Colon (tissue), 2 donors: ENCODE measurements around the gene CBLC.

Source experiments
- FAIRE-seq: peaks from 2 replicates; lab custom pipeline; 2012; peaks lifted over from hg19 to GRCh38; lab: Jason Lieb, UNC
- donor health status: control.
- donor health status: control.

Gene CBLC

GRCh38 chr19:44799627-44800346, 22.1 kb downstream of the CBLC start:
- FAIRE-seq, result no peak

- FAIRE-seq, result no peak
Observed at GRCh38 chr19:44800461-44800860, 22.8 kb downstream of the CBLC start.

- FAIRE-seq, result no peak
Observed at GRCh38 chr19:44803442-44804428, 26.0 kb downstream of the CBLC start.

GRCh38 chr19:44806291-44806690, 28.6 kb downstream of the CBLC start:
- FAIRE-seq, result no peak

- no peak for FAIRE-seq
Observed at GRCh38 chr19:44807162-44807561, 29.5 kb downstream of the CBLC start.

- FAIRE-seq, result no peak
Observed at GRCh38 chr19:44807652-44808462, 30.2 kb downstream of the CBLC start.

- no peak for FAIRE-seq
Observed at GRCh38 chr19:44808463-44809371, 31.0 kb downstream of the CBLC start, which contains the start of gene BCAM. BCAM (plus strand) TSS chr19:44809103; CDS start chr19:44809125, 22 bp downstream.

GRCh38 chr19:44809577-44810233, 32.0 kb downstream of the CBLC start:
- no peak for FAIRE-seq

GRCh38 chr19:44810234-44811121, 32.8 kb downstream of the CBLC start:
- FAIRE-seq, result no peak

- no peak for FAIRE-seq
Observed at GRCh38 chr19:44811122-44811419, 33.4 kb downstream of the CBLC start.

- FAIRE-seq, result no peak
Observed at GRCh38 chr19:44812142-44812718, 34.5 kb downstream of the CBLC start.

GRCh38 chr19:44813070-44813840, 35.6 kb downstream of the CBLC start:
- FAIRE-seq, result no peak

- no peak for FAIRE-seq
Observed at GRCh38 chr19:44813841-44814470, 36.3 kb downstream of the CBLC start.

- no peak for FAIRE-seq
Observed at GRCh38 chr19:44814517-44814916, 36.8 kb downstream of the CBLC start.

GRCh38 chr19:44816301-44816700, 38.6 kb downstream of the CBLC start:
- no peak for FAIRE-seq

GRCh38 chr19:44817725-44818465, 40.2 kb downstream of the CBLC start:
- no peak for FAIRE-seq

- FAIRE-seq, result no peak
Observed at GRCh38 chr19:44818466-44819031, 40.9 kb downstream of the CBLC start.
